ENCODE data around the gene CHRNA10.

DNA sequence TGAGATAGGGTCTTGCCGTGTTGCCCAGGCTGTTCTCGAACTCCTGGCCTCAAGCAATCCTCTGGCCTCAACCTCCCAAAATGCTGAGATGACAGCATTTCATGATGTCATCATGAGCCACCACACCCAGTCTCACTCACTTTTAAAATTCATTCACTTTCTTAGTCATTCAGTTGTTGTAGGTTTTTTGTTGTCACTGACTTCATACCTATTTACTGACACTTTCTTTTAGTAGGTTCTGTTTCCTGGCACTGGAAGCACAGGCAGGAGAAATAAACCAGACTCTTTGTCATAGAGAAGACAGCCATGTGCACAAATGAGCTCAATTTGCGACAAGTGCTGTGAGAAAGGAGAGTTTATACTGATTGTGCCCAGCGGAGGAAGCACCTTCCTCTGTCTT lies 39.9 kb downstream of the CHRNA10 start:
- TF ChIP-seq, protein P1, sequence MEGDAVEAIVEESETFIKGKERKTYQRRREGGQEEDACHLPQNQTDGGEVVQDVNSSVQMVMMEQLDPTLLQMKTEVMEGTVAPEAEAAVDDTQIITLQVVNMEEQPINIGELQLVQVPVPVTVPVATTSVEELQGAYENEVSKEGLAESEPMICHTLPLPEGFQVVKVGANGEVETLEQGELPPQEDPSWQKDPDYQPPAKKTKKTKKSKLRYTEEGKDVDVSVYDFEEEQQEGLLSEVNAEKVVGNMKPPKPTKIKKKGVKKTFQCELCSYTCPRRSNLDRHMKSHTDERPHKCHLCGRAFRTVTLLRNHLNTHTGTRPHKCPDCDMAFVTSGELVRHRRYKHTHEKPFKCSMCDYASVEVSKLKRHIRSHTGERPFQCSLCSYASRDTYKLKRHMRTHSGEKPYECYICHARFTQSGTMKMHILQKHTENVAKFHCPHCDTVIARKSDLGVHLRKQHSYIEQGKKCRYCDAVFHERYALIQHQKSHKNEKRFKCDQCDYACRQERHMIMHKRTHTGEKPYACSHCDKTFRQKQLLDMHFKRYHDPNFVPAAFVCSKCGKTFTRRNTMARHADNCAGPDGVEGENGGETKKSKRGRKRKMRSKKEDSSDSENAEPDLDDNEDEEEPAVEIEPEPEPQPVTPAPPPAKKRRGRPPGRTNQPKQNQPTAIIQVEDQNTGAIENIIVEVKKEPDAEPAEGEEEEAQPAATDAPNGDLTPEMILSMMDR (conservative IDR thresholded peaks at IDR 0.05; ENCODE audit: low read length), result no peak
- no peak for TF ChIP-seq EZH2phosphoT487 (IDR thresholded peaks at IDR 0.05; ENCODE audit: borderline replicate concordance, low read depth, low read length)

All from OCI-LY7 (cell line).